ENCODE data around the gene MDC1.

GRCh38 chr6:30724906-30725667 lies 8.0 kb upstream of the MDC1 start:
- TF ChIP-seq ZNF121 (tag by site-specific recombination; IDR thresholded peaks at IDR 0.05) (no peak), ZNF473 (tag by site-specific recombination; IDR thresholded peaks at IDR 0.05) (no peak), ZNF133 (tag by site-specific recombination; IDR thresholded peaks at IDR 0.05) (no peak), CTCF (tag by site-specific recombination; IDR thresholded peaks at IDR 0.05) (no peak), ZNF830 (tag by site-specific recombination; IDR thresholded peaks at IDR 0.05; ENCODE audit: low read depth) (no peak), TSHZ1 (tag by site-specific recombination; IDR thresholded peaks at IDR 0.05; ENCODE audit: borderline replicate concordance) (no peak), ZNF23 (tag by site-specific recombination; IDR thresholded peaks at IDR 0.05; ENCODE audit: borderline replicate concordance) (no peak), RBAK (tag by site-specific recombination; IDR thresholded peaks at IDR 0.05) (no peak), ZNF114 (tag by site-specific recombination; IDR thresholded peaks at IDR 0.05) (no peak), PATZ1 (tag by site-specific recombination; IDR thresholded peaks at IDR 0.05) (no peak), ZBTB7A (tag by site-specific recombination; IDR thresholded peaks at IDR 0.05; ENCODE audit: low read depth) (no peak)
